GM23338 (cell line): ENCODE measurements around the gene FOXP1. TPM values are rescaled to one million over a fixed set of nuclear protein-coding genes. Genes with fewer than 3 reads are reported as not detected.

Source experiments
- ATAC-seq: fragments of 200-7000 bp; cut with Tn5 transposase; 3 replicates; pipeline ENCODE4 v1.9.1; 2020
- DNase-seq: peaks from one replicate; pipeline ENCODE4 v3.0.0-alpha.2; 2015; ENCODE audit warnings: low spot score
- H2AFZ ChIP-seq: fragments of 200-600 bp; sonication (generic); 2 replicates; pipeline ENCODE4 v1.8.0; 2016; ENCODE audit warnings: antibody characterized with exemption, mild to moderate bottlenecking, moderate library complexity
- H3F3A ChIP-seq: fragments of 200-600 bp; sonication (generic); replicated peaks from 2 replicates; pipeline ENCODE4 v1.8.0; 2017; ENCODE audit warnings: antibody characterized with exemption, mixed run types, low read depth
- H3K27ac ChIP-seq: fragments of 200-600 bp; sonication (generic); 2 replicates; pipeline ENCODE4 v1.6.1; 2016; ENCODE audit warnings: low read depth
- H3K27me3 ChIP-seq: fragments of 200-600 bp; sonication (generic); 2 replicates; pipeline ENCODE4 v1.8.0; 2016; ENCODE audit warnings: mild to moderate bottlenecking, mixed run types, moderate library complexity; ENCODE audit not compliant: insufficient read depth
- H3K36me3 ChIP-seq: fragments of 200-600 bp; sonication (generic); 2 replicates; pipeline ENCODE4 v1.8.0; 2016; ENCODE audit warnings: mild to moderate bottlenecking; ENCODE audit not compliant: insufficient read depth
- H3K4me1 ChIP-seq: fragments of 200-600 bp; sonication (generic); 2 replicates; pipeline ENCODE4 v1.8.0; 2016; ENCODE audit warnings: mild to moderate bottlenecking, moderate library complexity; ENCODE audit not compliant: insufficient read depth
- H3K4me2 ChIP-seq: fragments of 200-600 bp; sonication (generic); 2 replicates; pipeline ENCODE4 v1.7.1; 2017; ENCODE audit warnings: mixed run types
- H3K4me3 ChIP-seq: fragments of 200-600 bp; sonication (generic); 2 replicates; pipeline ENCODE4 v1.6.1; 2016; ENCODE audit warnings: mixed run types
- H3K79me2 ChIP-seq: fragments of 200-600 bp; sonication (generic); replicated peaks from 2 replicates; pipeline ENCODE4 v1.8.0; 2017; ENCODE audit warnings: mild to moderate bottlenecking; ENCODE audit not compliant: insufficient read depth
- H3K9me2 ChIP-seq: fragments of 200-600 bp; sonication (generic); 2 replicates; pipeline ENCODE4 v1.8.0; 2017; ENCODE audit not compliant: insufficient read depth
- H4K20me1 ChIP-seq: fragments of 200-600 bp; sonication (generic); replicated peaks from 2 replicates; pipeline ENCODE4 v1.8.0; 2017; ENCODE audit warnings: mild to moderate bottlenecking; ENCODE audit not compliant: insufficient read depth
- H3K27ac Mint-ChIP-seq: 2 replicates; pipeline ENCODE4 v1.8.0; 2020; ENCODE audit warnings: inconsistent platforms, mild to moderate bottlenecking, moderate library complexity, mixed read lengths
- H3K27me3 Mint-ChIP-seq: 3 replicates; pipeline ENCODE4 v1.8.0; 2022; ENCODE audit warnings: low read depth, mild to moderate bottlenecking, moderate library complexity, mixed read lengths, inconsistent platforms; ENCODE audit not compliant: insufficient read depth, poor library complexity
- H3K36me3 Mint-ChIP-seq: 3 replicates; pipeline ENCODE4 v1.8.0; 2021; ENCODE audit warnings: low read depth, mild to moderate bottlenecking, inconsistent platforms, moderate library complexity, mixed read lengths
- H3K4me1 Mint-ChIP-seq: 3 replicates; pipeline ENCODE4 v1.8.0; 2020; ENCODE audit warnings: mild to moderate bottlenecking, inconsistent platforms, mixed read lengths
- H3K4me3 Mint-ChIP-seq: 3 replicates; pipeline ENCODE4 v1.8.0; 2021; ENCODE audit warnings: moderate library complexity, mild to moderate bottlenecking, inconsistent platforms, mixed read lengths
- H3K9me3 Mint-ChIP-seq: 3 replicates; pipeline ENCODE4 v1.8.0; 2020; ENCODE audit warnings: moderate library complexity, mild to moderate bottlenecking, inconsistent platforms, mixed read lengths
- CREB1 ChIP-seq: fragments of 250-450 bp; sonication (Bioruptor Pico); IDR thresholded peaks from 2 replicates; pipeline ENCODE4 v1.5.0; 2020; ENCODE audit warnings: low read depth, mild to moderate bottlenecking, moderate library complexity
- CTCF ChIP-seq, 2 experiments: fragments of 200-600 bp in 1 of 2; sonication (generic) in 1 of 2; conservative IDR thresholded peaks; 2 replicates each; pipeline versions ENCODE4 v1.5.1 to v1.6.1; 2016 to 2017; ENCODE audit warnings: antibody characterized with exemption in 2 of 2, low read depth in 2 of 2, mild to moderate bottlenecking in 2 of 2, moderate library complexity in 1 of 2
- ETS1 ChIP-seq: IDR thresholded peaks from 2 replicates; pipeline ENCODE4 v1.6.1; 2016; ENCODE audit warnings: antibody characterized with exemption
- EZH2 ChIP-seq: fragments of 200-600 bp; sonication (generic); IDR thresholded peaks from one replicate; pipeline ENCODE4 v1.8.0; 2017; ENCODE audit warnings: antibody characterized with exemption, mild to moderate bottlenecking, low read depth; ENCODE audit not compliant: unreplicated experiment
- EZH2phosphoT487 ChIP-seq: fragments of 200-600 bp; sonication (generic); IDR thresholded peaks from one replicate; pipeline ENCODE4 v1.8.1; 2018; ENCODE audit warnings: antibody characterized with exemption; ENCODE audit not compliant: unreplicated experiment
- JUNB ChIP-seq: IDR thresholded peaks from one replicate; pipeline ENCODE4 v1.6.1; 2016; ENCODE audit warnings: antibody characterized with exemption; ENCODE audit not compliant: unreplicated experiment
- NANOG ChIP-seq: IDR thresholded peaks from 2 replicates; pipeline ENCODE4 v1.6.1; 2016; ENCODE audit warnings: antibody characterized with exemption, borderline replicate concordance
- POLR2AphosphoS5 ChIP-seq: IDR thresholded peaks from 2 replicates; pipeline ENCODE4 v1.6.1; 2016; ENCODE audit warnings: antibody characterized with exemption, low read depth
- REST ChIP-seq: IDR thresholded peaks from one replicate; pipeline ENCODE4 v1.6.1; 2018; ENCODE audit warnings: antibody characterized with exemption; ENCODE audit not compliant: unreplicated experiment
- STAT1 ChIP-seq: IDR thresholded peaks from one replicate; pipeline ENCODE4 v1.6.1; 2016; ENCODE audit warnings: antibody characterized with exemption; ENCODE audit not compliant: unreplicated experiment
- ZNF114 ChIP-seq: fragments of 250-450 bp; sonication (Bioruptor Pico); IDR thresholded peaks from 2 replicates; pipeline ENCODE4 v1.5.0; 2020; ENCODE audit warnings: mild to moderate bottlenecking, moderate library complexity
- ZNF331 ChIP-seq: fragments of 250-450 bp; sonication (Bioruptor Pico); IDR thresholded peaks from 2 replicates; pipeline ENCODE4 v1.5.0; 2020; ENCODE audit warnings: low read depth, mild to moderate bottlenecking, moderate library complexity
- polyA plus RNA-seq: library from polyadenylated mRNA; unstranded; fragments of >200 nt; fragmentation: Nextera tagmentation; extraction: Ambion mirVana; gene quantifications from 2 replicates; pipeline ENCODE4 v1.2.1, GENCODE V29; 2016
- total RNA-seq: library from RNA; depleted of rRNA; stranded (reverse); fragments of >200 nt; shearing (Covaris generic); gene quantifications from 2 replicates; pipeline ENCODE4 v1.2.3, GENCODE V29; 2014

The FOXP1 gene
- total and polyA plus RNA-seq, 2 experiments from 2014 or later: 32.9 to 35.5 TPM

- ATAC-seq (no peak), DNase-seq (no peak)
- no peaks in the 10 kb centered on the region for H3F3A ChIP-seq
These were observed 588.9 kb downstream of the FOXP1 start for GRCh38 chr3:70994644-70995043.

GRCh38 chr3:70992562-70993204 lies 590.8 kb downstream of the FOXP1 start:
- H3K4me1 Mint-ChIP-seq: peaks cover 2% of the 10 kb centered on the region; the same call in 1 of the 3 replicates
- H3K36me3 Mint-ChIP-seq: peaks cover 3% of the 10 kb centered on the region; the same call in 1 of the 3 replicates
- Histone ChIP-seq H3K4me2 (no peak overlapping the region), H3K4me1 (no peaks in the 10 kb centered on the region), H4K20me1 (no peaks in the 10 kb centered on the region), H3K79me2 (no peaks in the 10 kb centered on the region), H3K27me3 (no peaks in the 10 kb centered on the region), H2AFZ (no peak overlapping the region), H3K4me3 (no peak overlapping the region), H3K9me2 (no peaks in the 10 kb centered on the region), H3K27ac (no peak overlapping the region), H3K36me3 (no peaks in the 10 kb centered on the region), H3F3A (no peaks in the 10 kb centered on the region)
- no peaks in the 10 kb centered on the region for H3K9me3 Mint-ChIP-seq
- peaks cover 3% of the 10 kb centered on the region for H3K27me3 Mint-ChIP-seq
- H3K4me3 Mint-ChIP-seq: no peak overlapping the region
- no peak overlapping the region; the same call in 1 of the 2 replicates for H3K27ac Mint-ChIP-seq
- no peak for ATAC-seq
- DNase-seq: no peak
- TF ChIP-seq POLR2AphosphoS5 (no peak), ZNF114 (CRISPR knock-in tag) (no peak), ZNF331 (CRISPR knock-in tag) (no peak), STAT1 (no peak), JUNB (no peak), EZH2phosphoT487 (no peak), REST (no peak), ETS1 (no peak), EZH2 (no peak), CTCF (conservative IDR thresholded peaks at IDR 0.05; ENCODE audit: low read depth in 2 of 2) (no peak), CREB1 (CRISPR knock-in tag) (no peak), NANOG (no peak)

More at GRCh38 chr3:70994644-70995043, 588.9 kb downstream of the FOXP1 start:
- no peak overlapping the region for H3K27ac ChIP-seq
- H2AFZ ChIP-seq: no peak overlapping the region
- H3K4me1 Mint-ChIP-seq: peaks cover 2% of the 10 kb centered on the region; the same call in 1 of the 3 replicates
- no peaks in the 10 kb centered on the region for H3K36me3 Mint-ChIP-seq
- no peak for TF ChIP-seq NANOG
- TF ChIP-seq STAT1: no peak
- no peak for TF ChIP-seq ZNF114 (CRISPR knock-in tag)
- no peak for TF ChIP-seq EZH2phosphoT487
- no peak for TF ChIP-seq CREB1 (CRISPR knock-in tag)
- no peak for TF ChIP-seq EZH2
- H3K4me3 Mint-ChIP-seq: no peak overlapping the region
- no peak overlapping the region for H3K4me2 ChIP-seq
- peaks cover 3% of the 10 kb centered on the region for H3K27me3 Mint-ChIP-seq
- H3K9me2 ChIP-seq: no peaks in the 10 kb centered on the region
- no peaks in the 10 kb centered on the region for H3K36me3 ChIP-seq
- H3K79me2 ChIP-seq: no peaks in the 10 kb centered on the region
- H3K4me1 ChIP-seq: no peaks in the 10 kb centered on the region
- no peaks in the 10 kb centered on the region for H3K27me3 ChIP-seq
- H4K20me1 ChIP-seq: no peaks in the 10 kb centered on the region
- H3K27ac Mint-ChIP-seq: no peak overlapping the region
- H3K4me3 ChIP-seq: no peak overlapping the region
- no peaks in the 10 kb centered on the region for H3K9me3 Mint-ChIP-seq
